Stomach (tissue), 4 donors: ENCODE results near the gene CDH23.

Source experiments
- CTCF ChIP-seq, 7 experiments: fragments of 450-650 bp in 4 of 7; fragments of 200-600 bp in 3 of 7; sonication (generic) in 3 of 7; IDR thresholded peaks; one replicate each; pipeline ENCODE4 v1.5.1; 2016 to 2019; ENCODE audit warnings: antibody characterized with exemption in 7 of 7, control low read depth in 2 of 7, mild to moderate bottlenecking in 1 of 7
- EP300 ChIP-seq: sonication (generic); formaldehyde crosslinking; IDR thresholded peaks from one replicate; pipeline ENCODE4 v1.6.1; 2017; ENCODE audit warnings: antibody characterized with exemption
- POLR2AphosphoS5 ChIP-seq, 3 donors: sonication (generic); formaldehyde crosslinking; IDR thresholded peaks; one replicate each; pipeline ENCODE4 v1.6.1; 2016; ENCODE audit warnings: antibody characterized with exemption in 3 of 3

DNA sequence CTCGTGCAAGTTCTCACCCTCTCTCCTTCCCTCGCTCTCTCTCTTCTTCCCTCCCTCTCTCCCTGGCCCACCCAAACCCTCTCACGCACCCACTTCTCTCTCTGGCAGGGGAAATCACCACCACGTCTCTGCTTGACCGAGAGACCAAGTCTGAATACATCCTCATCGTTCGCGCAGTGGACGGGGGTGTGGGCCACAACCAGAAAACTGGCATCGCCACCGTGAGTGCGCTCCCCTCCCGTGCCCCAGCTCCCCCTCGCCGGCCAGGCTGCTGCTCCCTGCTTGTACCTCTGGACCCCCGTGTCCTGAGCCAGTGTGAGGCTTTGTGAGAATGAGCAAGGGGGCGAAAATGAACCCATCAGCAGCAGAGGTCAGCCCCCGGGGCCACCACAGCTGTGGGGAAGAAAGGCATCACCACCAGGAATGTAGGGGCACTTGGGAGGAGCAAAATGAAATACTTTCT lies 297.4 kb downstream of the CDH23 start:
- TF ChIP-seq EP300: no peak
- TF ChIP-seq CTCF (IDR thresholded peaks at IDR 0.05): no peak
- TF ChIP-seq POLR2AphosphoS5 (IDR thresholded peaks at IDR 0.05): no peak
